Measurements from ENCODE around the gene EXOSC2. TPM values are rescaled to one million over a fixed set of nuclear protein-coding genes. Genes with fewer than 3 reads are reported as not detected.

Gene EXOSC2
- total RNA-seq, 4 donors from 2014 or later, result 12.7 to 21.6 (median 19.7) TPM

DNA sequence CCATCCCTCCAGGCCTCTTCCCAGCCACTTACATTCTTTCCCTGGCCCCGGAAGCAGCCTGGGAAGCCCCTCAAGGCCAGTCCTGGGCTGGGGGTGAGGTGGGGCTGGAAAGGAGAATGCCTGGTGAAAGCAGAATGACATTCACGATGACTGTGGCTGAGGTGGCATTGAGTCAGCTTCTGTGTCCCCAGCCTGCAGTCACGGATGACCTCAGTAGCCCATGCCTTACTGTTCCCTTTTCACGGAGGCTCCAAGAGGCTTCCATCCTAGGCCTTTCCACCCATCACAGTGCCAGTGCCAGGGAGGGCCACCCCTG lies 26.5 kb upstream of the EXOSC2 start:
- H3K27me3 ChIP-seq, result peaks cover 13 to 67% (median 54%) of the 10 kb centered on the region in 4 donors
- H3K27ac ChIP-seq (replicated peaks in 1 of 4), result no peak overlapping the region
- TF ChIP-seq, protein P1, sequence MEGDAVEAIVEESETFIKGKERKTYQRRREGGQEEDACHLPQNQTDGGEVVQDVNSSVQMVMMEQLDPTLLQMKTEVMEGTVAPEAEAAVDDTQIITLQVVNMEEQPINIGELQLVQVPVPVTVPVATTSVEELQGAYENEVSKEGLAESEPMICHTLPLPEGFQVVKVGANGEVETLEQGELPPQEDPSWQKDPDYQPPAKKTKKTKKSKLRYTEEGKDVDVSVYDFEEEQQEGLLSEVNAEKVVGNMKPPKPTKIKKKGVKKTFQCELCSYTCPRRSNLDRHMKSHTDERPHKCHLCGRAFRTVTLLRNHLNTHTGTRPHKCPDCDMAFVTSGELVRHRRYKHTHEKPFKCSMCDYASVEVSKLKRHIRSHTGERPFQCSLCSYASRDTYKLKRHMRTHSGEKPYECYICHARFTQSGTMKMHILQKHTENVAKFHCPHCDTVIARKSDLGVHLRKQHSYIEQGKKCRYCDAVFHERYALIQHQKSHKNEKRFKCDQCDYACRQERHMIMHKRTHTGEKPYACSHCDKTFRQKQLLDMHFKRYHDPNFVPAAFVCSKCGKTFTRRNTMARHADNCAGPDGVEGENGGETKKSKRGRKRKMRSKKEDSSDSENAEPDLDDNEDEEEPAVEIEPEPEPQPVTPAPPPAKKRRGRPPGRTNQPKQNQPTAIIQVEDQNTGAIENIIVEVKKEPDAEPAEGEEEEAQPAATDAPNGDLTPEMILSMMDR (IDR thresholded peaks at IDR 0.05), result no peak
- intact Hi-C loops (cut with DNase I), result no loop called here
- DNase-seq (ENCODE audit: extremely low spot score), result no peak
- peaks cover 41 to 48% (median 47%) of the 10 kb centered on the region in 4 donors for H3K4me1 ChIP-seq
- H3K4me3 ChIP-seq, result no peak overlapping the region
- no peaks in the 10 kb centered on the region for H3K36me3 ChIP-seq
- no peaks in the 10 kb centered on the region for H3K9me3 ChIP-seq
- 86% methylated on average over 4 of the region's 4 CpGs for WGBS

- Histone ChIP-seq H3K9me3 (no peaks in the 10 kb centered on the region), H3K27ac (replicated peaks in 1 of 4) (no peak overlapping the region), H3K36me3 (no peaks in the 10 kb centered on the region), H3K4me3 (no peak overlapping the region), H3K4me1 (peaks cover 34 to 37% (median 36%) of the 10 kb centered on the region in 4 donors), H3K27me3 (peaks cover 7 to 56% (median 43%) of the 10 kb centered on the region in 4 donors)
- no peak for TF ChIP-seq POLR2A (IDR thresholded peaks at IDR 0.05; ENCODE audit: low read depth)
- TF ChIP-seq, protein P1 (IDR thresholded peaks at IDR 0.05), result no peak
- intact Hi-C loops (cut with DNase I), result no loop called here
- WGBS, result 96% methylated on average over 6 of the region's 13 CpGs
- no peak for DNase-seq (ENCODE audit: extremely low spot score)
Observed at GRCh38 chr9:130668196-130668595, 25.4 kb upstream of the EXOSC2 start.

DNA sequence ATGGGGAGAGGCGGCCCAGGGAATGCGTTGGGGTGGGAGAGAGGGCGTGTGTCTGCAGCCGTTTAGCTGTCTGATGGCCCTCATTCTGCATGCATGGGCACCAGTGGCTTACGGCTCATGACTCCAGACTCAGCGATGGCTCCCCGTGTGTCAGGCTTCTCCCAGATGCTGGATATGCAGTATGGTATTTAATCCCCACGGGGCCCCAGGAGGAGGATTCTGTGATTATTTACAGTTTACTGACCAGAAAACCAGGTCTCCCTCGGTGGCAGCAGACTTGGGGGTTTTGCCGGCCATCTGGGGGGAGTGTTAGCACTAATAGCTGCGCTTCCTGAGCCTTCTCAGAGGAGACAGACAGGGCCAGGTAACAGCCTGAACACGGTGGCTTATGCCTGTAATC lies 24.9 kb upstream of the EXOSC2 start:
- Histone ChIP-seq H3K27me3 (peaks cover 3 to 52% (median 38%) of the 10 kb centered on the region in 4 donors), H3K27ac (replicated peaks in 1 of 4) (no peak overlapping the region), H3K4me3 (no peak overlapping the region), H3K36me3 (no peaks in the 10 kb centered on the region), H3K9me3 (no peaks in the 10 kb centered on the region), H3K4me1 (peaks cover 29 to 33% (median 32%) of the 10 kb centered on the region in 4 donors)
- WGBS, result 72% methylated on average over 8 of the region's 12 CpGs
- intact Hi-C loops (cut with DNase I), result no loop called here
- no peak for DNase-seq (ENCODE audit: extremely low spot score)
- TF ChIP-seq POLR2AphosphoS5 (IDR thresholded peaks at IDR 0.05) (no peak), POLR2A (IDR thresholded peaks at IDR 0.05; ENCODE audit: low read depth) (no peak), EP300 (IDR thresholded peaks at IDR 0.05) (no peak)
- TF ChIP-seq, protein P1 (IDR thresholded peaks at IDR 0.05), result no peak

GRCh38 chr9:130669965-130670364 lies 23.6 kb upstream of the EXOSC2 start:
- no peaks in the 10 kb centered on the region for H3K9me3 ChIP-seq
- TF ChIP-seq EP300 (IDR thresholded peaks at IDR 0.05) (no peak), POLR2AphosphoS5 (IDR thresholded peaks at IDR 0.05) (no peak), POLR2A (IDR thresholded peaks at IDR 0.05; ENCODE audit: low read depth) (no peak)
- TF ChIP-seq, protein P1 (IDR thresholded peaks at IDR 0.05), result no peak
- intact Hi-C loops (cut with DNase I), result no loop called here
- no peaks in the 10 kb centered on the region for H3K36me3 ChIP-seq
- H3K27me3 ChIP-seq, result peaks cover 0 to 39% (median 25%) of the 10 kb centered on the region in 4 donors
- no peak for DNase-seq (ENCODE audit: extremely low spot score)
- H3K4me3 ChIP-seq, result no peak overlapping the region
- H3K4me1 ChIP-seq, result peaks cover 17 to 20% (median 18%) of the 10 kb centered on the region in 4 donors
- no peak overlapping the region for H3K27ac ChIP-seq (replicated peaks in 1 of 4)
- 93% methylated on average over 4 of the region's 4 CpGs for WGBS

DNA sequence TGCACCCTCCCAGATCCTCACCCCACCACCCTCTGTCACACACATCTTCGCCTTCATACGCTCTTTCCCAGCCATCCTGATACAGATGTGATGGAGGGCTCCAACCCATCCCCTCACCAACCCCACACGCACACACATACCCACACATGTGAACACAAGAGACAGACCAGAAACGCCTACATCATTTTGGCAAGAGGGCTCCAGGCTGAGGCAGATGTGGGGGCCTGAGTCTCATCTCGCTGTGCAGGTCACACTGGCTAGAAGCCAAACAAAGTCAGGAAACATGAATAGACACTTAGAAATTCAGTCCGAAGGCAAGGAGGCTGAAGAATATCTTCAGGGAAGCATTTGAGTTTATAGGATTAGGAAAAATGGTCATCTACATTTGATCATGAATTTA lies 22.9 kb upstream of the EXOSC2 start:
- 91% methylated on average over 6 of the region's 6 CpGs for WGBS
- H3K4me1 ChIP-seq, result peaks cover 10 to 13% (median 12%) of the 10 kb centered on the region in 4 donors
- peaks cover 0 to 32% (median 18%) of the 10 kb centered on the region in 4 donors for H3K27me3 ChIP-seq
- H3K27ac ChIP-seq (replicated peaks in 1 of 4), result no peak overlapping the region
- no peaks in the 10 kb centered on the region for H3K36me3 ChIP-seq
- H3K9me3 ChIP-seq, result no peaks in the 10 kb centered on the region
- no peak for TF ChIP-seq EP300 (IDR thresholded peaks at IDR 0.05)
- H3K4me3 ChIP-seq, result no peak overlapping the region
- no peak for DNase-seq (ENCODE audit: extremely low spot score)
- intact Hi-C loops (cut with DNase I), result no loop called here

Data from esophagus muscularis mucosa (tissue), 4 donors.